AG08395 (cell line): ENCODE results near the gene PRKCSH.
A peak's percentile ranks its signal among the peaks of the same experiment; 100 is the strongest.
"Not testable (repeated sequence)": the region's sequence is repeated elsewhere in the genome, so short reads cannot be mapped to it uniquely, and the experiment has no call there.

ENCODE experiments used
- DNase-seq: peaks from one replicate; pipeline ENCODE4 v3.0.0; 2012; ENCODE audit warnings: mixed read lengths, low spot score

PRKCSH gene

DNA sequence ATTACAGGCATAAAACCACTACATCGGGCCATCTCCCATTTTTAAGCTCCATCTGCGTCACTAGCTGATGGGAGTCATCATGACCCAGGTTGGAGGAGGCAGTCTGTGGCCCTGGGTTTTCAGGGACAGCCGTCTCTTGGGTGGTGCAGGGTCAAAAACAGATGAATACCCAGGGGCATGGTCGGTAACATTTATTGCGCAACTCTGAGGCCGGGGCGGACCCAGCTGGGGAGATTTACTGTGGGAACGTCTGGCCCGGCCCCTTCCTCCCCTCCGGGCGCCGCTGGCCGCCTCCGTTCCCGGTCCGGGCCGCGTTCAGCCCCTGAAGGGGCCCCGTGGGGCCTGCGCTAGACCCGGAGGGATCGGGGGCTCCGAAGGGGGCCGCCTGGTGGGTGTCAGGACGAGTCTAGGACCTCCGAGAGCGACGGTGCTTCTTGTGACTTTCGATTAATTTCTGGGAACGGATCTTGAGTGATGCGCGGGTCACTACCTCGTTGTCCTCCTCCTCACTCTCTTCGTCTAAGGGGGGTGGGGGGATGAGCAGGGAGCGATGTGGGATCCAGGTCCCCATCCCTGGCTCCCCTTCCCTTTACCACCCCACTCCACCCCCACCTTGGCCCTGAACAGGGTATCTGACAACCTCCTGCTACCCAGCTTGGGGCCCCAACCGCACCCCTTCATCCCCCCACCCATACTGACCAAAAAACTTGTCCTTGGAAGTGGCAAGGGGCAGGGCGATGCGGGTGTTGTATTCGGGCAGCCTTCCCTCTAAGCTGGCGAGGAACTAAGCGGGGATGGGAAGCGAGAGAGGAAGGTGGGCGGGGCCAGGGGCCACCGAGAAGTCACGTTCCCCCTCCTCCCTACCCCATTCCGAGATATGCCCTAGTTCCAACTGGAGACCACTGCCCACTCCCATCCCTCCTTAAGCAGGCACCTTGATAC, 14.7 kb upstream of the PRKCSH start:
- DNase-seq: peak; percentile 27

DNA sequence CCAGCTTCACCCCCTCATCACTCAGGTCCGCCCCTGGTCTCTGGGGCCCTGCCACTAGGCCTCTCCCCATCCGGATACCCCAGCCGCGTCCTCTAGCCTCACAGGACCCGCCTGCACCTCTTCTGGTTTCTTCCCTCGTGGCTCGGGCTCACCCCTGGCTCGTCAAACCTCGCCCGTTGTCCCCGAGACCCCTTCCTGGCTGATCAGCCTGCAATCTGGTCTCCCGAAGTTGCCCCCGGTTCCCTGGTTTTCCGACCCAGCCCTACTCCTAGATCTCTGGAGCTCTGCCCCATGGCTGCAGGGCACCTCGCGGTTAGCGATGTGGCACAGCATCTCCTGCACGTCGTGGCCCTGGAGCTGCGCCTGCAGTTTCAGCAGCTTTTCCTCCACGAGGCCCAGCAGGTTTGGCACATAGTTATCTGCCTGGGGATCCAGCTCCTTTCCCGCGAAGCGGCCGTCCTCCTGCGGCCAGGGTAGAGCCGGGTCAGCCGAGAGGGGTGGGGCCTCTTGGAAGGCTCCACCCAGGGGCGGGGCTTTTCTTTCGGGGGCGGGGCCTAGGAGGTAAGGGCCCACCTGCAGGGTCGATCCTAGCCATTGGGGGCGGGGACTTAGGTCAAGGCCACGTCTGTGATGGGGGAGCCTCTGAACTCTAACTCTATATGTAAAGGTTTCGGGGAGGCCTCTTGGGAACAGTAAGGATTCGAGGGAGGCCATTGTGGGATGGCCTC, 13.9 kb upstream of the PRKCSH start:
- DNase-seq: peak; percentile 15

DNA sequence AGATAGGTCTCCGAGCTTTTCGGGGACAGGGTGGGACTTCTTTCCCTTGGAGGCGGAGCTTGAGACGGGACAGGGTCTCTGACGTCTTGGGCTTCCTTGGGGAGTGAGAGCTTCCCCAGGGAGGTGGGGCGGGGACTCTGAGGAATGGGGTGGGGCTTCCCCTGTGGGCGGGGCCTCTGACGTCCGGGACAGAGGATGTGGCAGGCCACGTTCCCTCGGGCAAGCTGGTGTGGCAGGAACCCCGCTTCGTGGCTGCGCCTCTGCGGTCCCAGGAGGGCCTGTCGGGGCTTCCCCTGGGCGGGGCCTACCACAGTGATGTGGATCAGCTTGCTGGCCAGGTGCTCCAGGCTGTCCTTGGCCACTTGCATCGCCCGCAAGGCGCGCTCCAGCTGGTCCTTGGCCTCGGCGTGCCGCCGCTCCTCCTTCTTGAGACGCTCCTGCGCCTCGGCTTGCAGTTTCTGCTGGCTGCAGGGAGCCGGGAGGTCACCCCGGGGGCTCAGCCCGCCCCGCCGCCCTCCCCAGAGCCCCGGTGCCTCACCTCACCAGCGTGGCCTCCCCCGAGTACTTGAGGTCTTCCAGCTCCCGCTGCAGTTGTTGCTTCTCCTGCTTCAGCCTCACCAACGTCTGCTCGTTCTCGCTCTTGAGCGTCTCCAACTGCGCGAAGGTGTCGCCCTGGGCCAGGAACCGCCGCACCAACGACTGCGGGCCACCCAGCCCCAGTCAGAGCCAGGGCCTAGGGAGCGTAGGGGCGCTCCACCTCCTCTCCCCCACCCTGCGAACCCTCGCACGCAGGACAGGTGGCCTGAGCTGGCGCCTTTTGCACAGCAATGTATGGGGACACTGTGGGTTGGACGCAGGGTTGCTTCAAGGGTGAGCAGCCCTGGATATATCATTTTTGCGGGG, 13.0 kb upstream of the PRKCSH start:
- DNase-seq: peak; percentile 80

DNA sequence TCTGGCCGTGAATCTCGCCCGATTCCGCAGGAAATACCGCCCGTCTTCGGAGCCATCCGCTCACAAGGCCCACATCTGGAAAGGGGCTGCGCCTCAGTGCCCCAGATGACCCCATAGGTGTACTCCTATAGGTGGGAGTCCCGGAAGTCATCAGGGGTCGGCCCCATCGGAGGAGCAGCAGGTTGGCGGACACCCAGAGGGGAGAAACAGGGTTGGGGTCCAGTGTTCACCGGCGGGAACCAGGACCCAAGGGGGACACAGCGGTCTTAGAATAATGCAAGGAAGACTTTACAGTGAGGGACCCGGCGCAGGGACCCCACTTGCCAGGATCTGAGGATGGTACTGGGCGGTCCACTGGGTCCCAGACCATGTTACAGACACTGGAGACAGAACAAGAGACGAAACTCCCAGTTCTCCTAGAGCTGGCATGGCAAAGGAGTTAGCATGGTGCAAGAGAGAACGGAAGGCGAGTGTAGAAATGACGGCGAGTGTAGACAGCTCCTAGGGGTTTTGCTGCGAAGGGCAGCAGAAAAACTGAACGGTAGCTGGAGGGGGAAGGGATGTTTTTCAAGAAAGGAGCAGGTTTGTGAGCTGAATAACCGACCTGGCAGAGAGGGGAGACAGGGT, 12.2 kb upstream of the PRKCSH start:
- DNase-seq: no peak

DNA sequence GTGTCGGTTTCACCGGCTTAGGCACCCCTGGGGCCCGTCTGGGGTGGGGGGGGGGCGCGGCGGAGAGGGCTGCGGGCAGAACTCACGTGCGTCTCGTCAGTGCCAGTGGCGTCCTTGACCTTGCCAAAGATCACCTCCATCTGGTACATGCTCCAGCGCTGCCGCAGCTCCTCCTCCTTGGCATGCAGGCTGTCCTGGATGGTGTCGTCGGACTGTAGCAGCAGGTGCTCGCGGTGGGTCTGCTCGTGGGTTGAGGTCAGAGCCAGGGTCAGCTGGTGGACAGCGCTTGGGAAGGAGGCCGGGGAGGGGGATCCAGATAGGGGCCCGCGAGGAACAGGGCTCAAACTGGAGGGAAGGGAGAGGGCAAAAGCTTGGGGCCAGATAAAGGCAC, 11.6 kb upstream of the PRKCSH start:
- DNase-seq: no peak

DNA sequence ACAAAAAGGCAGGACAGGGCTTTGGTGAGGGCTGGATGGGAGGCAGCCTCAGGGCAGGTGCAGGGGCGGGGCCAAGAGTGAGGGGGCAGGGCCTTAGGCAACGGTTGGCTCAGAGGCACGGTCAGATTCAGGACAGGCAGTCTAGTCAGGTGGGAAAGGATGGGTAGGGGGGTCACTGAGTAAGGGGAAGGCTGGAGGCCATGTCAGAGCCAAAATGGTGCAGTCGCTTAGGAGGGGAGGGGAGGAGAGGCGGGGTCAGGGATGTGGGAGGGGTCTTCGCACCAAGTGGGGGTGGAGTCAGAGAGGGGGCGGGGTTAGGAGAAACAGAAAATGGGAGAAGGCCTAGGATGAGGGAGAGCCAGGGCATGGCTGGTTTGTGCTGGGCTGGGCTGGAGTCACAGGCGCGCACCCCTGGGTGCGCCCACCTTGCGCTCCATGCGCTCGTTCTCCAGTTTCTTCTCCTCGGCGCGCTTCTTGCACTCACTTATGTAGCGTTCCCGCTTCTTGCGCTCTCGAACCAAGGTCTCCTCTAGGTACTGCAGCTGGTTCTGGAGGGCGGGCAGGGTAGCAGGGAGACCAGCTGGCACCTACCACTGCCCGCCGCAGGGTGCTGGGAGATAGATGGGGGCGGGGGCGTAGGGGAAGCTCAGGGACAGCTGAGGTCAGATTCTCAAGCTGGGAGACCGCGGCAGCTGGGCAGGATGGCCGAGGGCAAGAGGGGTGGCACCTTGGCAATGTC, 9.5 kb upstream of the PRKCSH start:
- DNase-seq: peak; percentile 0

DNA sequence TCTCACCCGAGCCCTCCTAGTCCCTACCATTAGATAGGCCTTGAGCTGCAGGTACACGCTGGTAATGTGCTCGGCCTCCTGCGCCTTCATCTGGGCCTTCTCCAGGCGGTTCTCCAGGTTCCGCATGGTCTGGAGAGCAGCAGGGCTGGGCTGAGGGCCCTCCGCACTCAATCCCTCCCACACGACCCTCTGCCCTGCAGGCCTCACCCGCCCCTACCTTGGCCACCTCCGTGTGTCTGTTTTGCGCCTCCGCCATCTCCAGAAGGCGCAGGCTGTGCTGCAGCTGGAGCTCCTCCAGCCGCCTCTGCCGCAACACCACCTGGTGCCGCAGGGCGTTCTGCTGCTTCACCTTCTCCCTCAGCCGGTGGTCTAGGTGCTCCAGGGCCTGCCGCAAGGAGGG, 8.8 kb upstream of the PRKCSH start:
- DNase-seq: no peak

DNA sequence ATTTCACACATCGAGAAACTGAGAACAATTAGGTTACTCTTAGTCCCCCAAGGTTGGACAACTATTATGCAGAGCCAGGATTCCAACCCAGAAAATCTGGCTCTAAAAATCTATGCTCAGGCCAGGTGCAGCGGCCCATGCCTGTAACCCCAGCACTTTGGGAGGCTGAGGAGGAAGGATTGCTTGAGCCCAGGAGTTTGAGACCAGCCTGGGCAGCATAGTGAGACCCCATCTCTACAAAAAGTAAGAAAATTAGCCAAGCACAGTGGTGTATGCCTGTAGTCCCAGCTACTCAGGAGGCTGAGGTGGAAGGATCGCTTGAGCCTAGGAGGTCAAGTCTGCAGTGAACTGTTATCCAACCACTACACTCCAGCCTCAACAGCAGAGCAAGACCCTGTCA, 1.9 kb upstream of the PRKCSH start:
- DNase-seq: not testable (repeated sequence)

DNA sequence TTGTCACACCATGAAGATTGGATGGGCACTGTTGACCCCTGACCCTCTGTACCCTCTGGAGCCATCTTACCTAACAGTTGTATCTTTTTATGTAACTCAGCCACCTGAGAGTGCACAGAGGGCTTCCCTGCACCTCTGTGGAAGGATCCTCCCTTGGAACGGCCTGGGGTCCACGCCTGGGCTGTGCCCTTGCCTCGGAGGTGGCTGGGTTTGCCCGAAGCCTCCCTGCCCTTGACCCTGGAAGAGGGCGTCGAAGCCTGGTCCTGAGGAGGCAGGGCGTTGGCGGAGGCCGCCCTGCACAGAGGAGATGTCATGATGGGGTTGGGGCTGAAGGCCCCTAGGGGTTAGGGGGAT, 755 bp upstream of the PRKCSH start:
- DNase-seq: no peak

DNA sequence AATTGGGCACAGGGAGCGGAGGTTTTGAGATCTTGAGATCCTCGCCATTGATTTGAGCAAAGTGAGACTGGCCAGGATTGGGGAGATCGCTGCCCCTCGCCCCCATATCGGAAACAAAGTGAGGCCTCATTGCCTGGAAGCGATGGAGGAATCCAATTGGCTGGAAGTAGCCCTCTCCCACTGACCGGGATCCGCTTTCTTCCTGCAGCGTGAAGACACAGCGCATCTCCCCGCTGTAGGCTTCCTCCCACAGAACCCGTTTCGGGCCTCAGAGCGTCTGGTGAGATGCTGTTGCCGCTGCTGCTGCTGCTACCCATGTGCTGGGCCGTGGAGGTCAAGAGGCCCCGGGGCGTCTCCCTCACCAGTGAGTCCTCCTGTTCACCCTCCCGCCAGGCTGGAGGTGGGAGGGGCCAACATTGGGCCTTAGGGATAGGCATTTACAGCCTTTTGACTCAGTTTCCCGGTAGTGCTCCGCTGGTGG, 438 bp downstream of the PRKCSH start:
- no peak for DNase-seq

DNA sequence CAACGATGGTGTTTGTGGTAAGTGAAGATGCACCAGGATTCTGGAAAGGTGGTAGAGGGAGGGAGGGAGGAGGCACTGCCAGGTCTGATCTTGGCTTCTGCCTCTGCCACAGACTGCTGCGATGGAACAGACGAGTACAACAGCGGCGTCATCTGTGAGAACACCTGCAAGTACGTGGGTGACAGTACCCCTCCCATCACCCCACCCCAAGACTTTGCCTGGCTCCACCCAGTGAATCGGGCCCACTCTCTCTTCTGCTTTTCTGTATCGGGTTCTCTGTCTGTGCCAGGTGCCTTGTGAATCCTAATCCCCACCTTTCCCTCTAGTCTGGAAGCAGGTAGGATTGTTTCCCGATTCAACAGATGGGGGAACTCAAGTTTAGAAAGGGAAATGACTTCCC, 2.5 kb downstream of the PRKCSH start:
- no peak for DNase-seq

DNA sequence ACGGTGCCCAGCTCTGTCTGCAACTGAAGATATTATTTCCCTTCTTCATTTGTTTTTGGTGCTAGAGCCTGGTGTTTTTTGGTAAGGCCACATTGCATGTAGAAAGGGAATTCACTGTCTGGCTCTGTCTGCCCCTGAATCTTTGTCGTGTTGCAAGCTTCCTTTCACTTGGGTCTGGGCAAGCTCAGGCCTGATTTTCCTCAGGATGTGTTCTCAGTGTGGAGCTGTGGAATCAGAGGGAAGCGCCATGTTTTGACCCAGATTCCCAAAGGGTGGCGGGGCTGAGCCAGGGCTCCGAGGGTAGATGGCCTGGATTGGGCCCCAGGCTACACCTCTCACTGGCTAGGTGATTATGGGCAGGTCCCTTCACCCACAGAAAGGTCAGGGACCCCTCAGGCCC, 8.6 kb downstream of the PRKCSH start:
- no peak for DNase-seq

DNA sequence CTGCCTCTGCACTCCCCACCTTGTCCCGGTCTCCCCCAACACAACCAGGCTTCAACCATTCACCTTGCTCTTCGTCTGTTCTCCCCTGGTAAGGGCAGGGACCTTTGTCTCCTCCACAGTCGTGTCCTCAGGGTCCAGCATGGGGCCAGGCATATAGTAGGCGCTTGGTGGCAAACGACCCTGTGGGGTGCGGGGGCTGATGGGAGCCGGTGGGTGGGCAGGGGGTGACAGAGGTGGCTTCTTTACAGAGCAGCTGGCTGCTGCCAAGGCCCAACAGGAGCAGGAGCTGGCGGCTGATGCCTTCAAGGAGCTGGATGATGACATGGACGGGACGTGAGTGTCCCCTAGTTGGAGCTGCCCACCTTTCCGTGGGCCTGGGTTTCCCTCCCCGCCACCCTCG, 9.7 kb downstream of the PRKCSH start:
- DNase-seq: no peak

DNA sequence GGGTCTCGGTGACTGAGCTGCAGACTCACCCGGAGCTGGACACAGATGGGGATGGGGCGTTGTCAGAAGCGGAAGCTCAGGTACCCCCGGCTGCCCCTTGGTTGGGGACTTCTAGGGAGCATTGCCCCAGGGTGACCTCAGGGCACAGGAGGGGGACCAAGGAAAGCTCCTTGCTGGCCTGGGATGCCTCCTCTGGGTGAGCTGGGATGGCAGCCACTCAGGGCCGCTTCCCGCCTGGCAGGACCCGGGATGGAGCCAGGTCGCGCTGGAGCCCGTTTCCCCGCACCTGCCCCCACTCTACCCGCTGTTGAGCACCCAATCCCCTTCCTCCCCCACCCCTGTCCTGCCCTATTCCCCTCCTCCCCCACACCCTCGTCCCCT, 10.8 kb downstream of the PRKCSH start:
- DNase-seq: no peak

DNA sequence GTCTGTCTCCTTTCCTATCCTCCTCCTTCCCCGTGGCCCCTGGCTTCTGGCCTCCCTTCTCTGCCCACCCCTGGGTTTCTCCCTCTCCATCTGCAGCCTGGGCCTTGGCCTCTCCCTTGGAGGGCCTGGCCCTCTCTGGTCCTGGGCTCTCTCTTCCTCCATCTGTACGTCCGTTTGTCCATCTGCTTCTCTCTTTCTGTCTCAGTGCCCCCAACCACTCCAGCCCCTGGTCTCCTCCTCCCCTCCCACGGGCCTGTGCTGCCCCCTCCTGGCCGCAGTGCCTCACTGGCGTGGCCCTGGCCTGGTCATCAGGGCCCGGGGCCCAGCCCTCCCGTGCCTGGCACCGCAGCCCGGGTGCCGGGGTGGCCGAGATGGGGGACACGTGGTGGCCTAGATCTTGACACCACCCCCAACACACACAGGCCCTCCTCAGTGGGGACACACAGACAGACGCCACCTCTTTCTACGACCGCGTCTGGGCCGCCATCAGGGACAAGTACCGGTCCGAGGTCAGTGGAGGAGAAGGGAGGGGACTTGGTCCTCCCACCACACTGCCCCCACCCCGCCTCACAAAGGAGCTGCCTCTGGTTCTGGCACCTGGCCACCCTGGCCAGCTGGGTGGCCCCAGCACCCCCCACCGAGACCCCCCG, 11.3 kb downstream of the PRKCSH start:
- peak; percentile 81 for DNase-seq

DNA sequence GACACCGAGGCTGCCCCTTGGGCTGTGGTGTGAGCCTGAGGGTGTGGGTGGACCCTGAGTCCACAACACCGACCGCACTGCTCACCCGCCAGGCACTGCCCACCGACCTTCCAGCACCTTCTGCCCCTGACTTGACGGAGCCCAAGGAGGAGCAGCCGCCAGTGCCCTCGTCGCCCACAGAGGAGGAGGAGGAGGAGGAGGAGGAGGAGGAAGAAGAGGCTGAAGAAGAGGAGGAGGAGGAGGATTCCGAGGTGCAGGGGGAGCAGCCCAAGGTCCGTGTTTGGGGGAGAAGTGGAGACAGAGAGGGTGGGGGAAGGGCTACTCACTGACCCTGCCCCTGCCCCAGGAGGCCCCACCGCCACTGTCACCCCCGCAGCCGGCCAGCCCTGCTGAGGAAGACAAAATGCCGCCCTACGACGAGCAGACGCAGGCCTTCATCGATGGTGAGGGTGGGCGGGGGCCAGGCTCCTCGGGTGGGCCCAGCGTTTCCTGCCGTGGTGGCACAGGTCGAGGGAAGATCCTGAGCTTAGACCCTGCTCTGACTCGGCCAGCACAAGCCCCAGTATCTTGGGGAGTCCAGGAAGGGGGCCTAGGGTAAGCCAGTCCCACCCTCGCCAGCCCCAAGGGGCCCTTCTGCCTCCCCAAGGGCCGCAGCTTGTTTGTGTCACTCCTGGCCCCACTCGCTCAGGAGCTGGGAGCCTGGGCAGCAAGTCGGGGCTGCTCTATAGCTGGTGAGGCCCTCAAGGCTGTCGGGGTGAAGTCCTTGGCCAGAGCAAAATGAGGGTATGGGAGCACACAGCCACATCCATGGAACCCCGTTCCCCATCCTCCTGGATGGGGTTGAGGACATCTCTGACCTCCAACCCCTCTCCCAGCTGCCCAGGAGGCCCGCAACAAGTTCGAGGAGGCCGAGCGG, 12.2 kb downstream of the PRKCSH start:
- no peak for DNase-seq

DNA sequence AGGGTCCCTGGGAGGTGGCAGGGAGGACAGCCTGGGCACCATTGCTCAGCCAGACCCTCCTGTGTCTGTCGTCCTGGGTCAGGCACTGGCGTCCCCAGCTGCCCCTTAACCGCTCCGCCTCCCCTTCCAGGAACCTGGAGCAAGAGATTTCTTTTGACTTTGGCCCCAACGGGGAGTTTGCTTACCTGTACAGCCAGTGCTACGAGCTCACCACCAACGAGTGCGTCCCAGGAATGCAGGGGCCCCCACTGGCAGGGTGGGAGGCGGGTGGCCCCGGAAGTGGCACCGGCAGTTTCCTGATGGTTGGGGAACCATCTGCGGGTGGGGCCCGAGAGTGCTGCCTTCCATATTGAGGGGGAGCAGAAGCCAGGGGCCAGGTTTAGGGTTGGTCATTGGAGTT, 13.0 kb downstream of the PRKCSH start:
- DNase-seq: no peak

DNA sequence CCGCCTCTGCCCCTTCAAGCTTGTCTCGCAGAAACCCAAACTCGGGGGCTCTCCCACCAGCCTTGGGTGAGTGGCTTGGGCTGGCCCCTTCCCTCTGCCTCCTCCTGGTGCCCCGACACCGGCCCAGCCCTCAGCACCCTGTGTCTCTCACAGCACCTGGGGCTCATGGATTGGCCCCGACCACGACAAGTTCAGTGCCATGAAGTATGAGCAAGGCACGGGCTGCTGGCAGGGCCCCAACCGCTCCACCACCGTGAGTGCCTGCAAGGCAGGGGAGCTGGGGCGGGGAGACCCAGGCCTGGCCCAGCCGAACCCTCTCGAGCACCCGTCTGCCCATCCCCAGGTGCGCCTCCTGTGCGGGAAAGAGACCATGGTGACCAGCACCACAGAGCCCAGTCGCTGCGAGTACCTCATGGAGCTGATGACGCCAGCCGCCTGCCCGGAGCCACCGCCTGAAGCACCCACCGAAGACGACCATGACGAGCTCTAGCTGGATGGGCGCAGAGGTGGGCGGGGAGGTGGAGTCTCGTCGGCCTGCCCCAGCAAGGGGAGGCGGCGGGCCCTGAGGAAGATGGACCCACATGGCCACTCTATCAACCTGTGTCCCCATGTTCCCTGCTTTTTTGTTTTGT, 13.6 kb downstream of the PRKCSH start:
- DNase-seq: no peak
